Stimulated activated CD4-positive, alpha-beta T cell treated with anti-CD3 and anti-CD28 coated beads, TNF-alpha, amount 100 ng/mL, for 4 hours (primary cell): ENCODE data around the gene UVRAG.
"Not testable (repeated sequence)": the region's sequence is repeated elsewhere in the genome, so short reads cannot be mapped to it uniquely, and the experiment has no call there.

Source experiments
- DNase-seq, 3 experiments: peaks; one replicate each; pipeline ENCODE4 v3.0.0-alpha.2; 2020; ENCODE audit warnings: low read depth in 3 of 3

UVRAG gene

GRCh38 chr11:75841739-75842138, 26.7 kb downstream of the UVRAG start:
- DNase-seq = no peak

GRCh38 chr11:75845324-75845723, 30.3 kb downstream of the UVRAG start:
- no peak for DNase-seq

DNA sequence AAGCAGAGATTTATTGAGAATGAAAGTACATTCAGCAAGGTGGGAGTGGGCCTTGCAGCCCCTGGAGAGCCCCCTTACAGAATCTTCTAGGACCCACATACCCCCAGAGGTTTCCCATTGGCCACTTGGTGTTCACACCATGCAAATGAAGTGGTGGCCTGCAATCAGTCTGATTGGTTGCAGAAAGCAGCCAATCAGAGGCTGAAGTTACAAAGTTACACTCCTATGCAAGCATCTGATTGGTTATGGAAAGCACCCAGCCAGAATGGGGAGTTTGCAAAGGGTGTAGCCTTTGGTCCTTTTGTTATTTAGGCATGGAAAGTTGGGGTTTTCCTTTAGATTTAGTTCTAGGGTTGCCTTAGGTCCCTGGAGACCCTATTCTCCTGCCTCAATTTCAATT, 34.9 kb downstream of the UVRAG start:
- no peak for DNase-seq

DNA sequence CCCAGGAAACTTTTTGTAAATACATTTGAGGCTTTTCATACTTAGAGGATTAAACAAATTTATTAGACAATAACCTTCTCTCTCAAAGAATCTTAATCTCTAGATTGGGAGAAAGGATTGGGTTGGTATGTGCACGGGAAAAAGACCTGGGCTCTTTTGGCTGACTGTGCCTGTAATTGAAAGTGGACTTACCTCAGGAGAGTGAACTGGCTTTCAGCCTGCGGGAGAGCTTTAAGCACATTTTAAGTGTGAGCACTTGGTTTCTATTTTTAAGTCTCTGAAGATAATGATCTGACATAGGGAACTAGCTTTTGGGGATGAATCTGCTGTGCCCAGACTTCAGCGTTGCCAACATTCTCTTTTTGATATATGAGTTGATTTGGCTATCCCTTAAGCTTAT, 35.8 kb downstream of the UVRAG start:
- no peak for DNase-seq

DNA sequence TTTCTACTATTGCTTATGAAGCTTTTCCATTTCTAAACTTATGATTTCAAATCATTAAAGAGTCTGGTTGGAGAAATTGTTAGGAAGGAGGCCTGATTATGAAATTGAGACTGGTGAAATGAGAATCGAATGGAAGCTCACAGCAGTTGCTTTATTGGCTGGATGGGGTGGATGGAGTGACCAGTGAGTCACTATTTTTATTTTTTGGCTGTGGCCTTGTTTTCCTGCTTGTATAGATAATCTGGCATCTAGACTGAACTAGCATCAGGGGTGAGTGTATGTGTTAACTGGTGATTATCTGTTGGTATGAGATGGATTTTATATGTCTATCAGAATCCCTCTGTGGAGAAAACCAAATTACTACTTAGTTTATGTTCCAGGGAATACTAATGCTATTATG, 36.2 kb downstream of the UVRAG start:
- no peak for DNase-seq

DNA sequence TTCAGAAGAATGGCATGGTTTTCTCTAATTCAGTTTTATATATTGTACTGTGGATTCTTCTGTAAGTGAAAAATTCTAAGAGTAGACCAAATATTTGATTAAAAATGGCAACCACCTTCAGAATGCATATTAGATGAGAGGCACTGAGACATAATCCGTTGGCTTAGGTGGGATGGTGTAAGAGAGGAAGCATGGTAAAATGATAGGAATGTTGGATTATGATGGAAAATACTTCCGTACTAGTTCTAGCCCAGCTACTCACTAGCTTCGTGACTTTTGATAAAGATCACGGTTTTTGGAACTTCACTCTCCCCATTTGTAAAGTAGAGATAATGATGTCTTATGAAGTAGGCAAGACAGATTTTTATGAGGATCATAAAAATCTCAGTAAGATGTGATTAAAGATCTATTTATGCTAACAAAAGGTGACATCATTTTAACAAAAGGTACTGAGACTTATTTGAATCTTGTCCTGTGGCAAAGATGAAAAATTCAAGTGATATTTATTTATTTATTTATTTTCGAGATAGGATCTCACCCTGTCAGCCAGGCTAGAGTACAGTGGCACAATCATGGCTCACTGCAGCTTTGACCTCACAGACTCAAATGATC, 37.5 kb downstream of the UVRAG start:
- DNase-seq = no peak

DNA sequence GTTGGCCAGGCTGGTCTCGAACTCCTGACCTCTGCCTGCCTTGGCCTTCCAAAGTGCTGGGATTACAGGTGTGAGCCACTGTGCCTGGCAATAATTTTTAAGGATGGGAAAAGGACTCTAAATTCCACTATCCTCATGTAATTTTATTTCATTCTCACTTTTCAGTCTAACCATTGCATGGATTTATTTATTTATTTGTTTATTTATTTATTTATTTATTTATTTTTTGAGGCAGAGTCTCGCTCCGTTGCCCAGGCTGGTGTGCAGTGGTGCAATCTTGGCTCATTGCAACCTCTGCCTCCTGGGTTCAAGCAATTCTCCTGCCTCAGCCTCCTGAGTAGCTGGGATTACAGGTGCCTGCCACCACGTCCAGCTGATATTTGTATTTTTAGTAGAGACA, 38.6 kb downstream of the UVRAG start:
- not testable (repeated sequence) for DNase-seq

- DNase-seq = no peak
Observed at GRCh38 chr11:75853971-75854370, 39.0 kb downstream of the UVRAG start.

DNA sequence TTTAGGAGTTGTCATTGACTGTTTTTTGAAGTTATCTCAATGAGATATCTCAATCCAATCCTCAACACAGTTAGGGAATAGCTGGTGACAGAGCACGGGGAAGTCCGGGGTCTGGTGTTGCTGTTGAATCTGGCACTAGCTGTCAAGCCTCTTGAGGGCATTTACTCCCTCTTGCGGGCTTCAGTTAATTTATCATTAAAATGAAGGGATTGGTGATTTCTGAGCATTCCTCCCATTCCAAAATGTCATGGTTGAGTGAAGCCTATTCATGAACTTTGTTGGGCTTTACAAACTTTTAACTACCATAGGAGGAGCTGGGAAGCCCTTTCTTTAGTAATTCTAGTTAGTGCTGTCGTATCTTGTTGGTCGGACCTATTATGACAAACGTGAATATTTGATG, 40.2 kb downstream of the UVRAG start:
- no peak for DNase-seq

DNA sequence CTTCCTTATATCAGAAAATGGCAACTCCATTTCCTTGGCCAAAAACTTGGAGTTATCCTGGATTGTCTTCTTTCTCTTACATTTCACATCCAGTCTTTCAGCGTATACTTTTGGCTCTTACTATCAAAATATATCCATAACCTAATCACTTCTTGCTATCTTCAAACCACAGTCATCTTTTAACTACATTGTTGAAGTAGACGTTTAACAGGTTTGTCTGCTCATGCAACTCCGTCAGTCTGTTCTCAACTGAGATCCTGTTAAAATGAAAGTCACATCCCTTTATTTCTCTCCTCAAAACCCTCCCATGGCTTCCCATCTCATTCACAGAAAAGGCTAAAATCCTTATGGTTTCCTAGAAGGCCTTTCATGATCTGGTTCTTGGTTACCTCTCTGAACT, 41.9 kb downstream of the UVRAG start:
- DNase-seq = no peak

DNA sequence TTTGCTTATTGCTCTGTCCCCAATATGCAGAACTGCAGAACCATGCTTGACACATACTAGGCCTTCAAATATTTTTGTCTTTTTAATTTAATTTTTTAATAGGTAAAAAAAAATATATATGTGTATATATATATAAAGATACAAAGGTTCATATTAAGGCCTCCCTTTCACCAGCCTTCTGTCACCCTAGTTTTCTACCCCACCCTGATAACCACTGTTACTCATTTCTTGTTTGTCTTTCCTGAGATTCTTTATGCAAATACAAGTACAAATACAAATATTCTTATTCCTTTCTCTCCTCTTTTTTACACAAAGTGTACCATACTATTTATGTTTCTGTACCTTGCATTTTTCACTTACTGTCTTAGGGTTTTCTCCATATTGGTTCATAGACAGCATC, 43.0 kb downstream of the UVRAG start:
- no peak for DNase-seq

- no peak for DNase-seq
Observed at GRCh38 chr11:75858613-75859012, 43.6 kb downstream of the UVRAG start.

DNA sequence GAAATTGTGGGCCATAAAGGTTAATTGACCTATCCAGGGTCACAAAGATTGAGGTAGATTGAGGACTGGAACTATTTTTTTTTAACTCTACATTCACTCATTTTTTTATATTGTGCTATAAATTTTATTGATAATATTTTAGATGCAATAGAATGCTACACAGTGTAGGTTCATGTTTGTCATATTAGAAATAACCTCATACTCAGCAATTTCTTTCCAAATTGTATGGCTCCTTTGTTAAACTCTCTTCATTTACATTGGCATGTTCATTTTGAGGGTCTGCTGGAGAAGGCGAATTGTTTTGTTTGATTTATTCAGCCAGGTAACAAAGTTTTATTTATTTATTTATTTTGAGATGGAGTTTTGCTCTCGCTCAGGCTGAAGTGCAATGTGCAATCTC, 44.6 kb downstream of the UVRAG start:
- DNase-seq = no peak

DNA sequence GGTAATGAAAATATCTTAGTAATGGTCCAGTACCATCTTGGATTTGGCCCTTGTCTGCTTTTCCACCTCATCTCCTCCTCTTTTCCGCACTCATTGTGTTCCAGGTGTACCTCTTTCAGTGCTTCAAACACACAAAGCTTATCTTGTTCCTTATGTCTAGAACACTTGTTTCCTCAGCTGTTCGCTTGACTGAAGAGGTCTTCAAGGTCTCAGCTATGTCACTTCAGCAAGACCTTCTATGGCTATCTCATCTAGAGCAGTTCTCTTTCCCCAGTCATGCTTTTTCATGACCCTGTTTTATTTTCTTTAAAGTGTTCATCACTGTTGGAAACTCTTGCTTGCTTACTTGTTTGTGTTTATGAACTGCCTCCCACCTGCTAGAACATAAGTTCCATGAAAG, 47.4 kb downstream of the UVRAG start:
- no peak for DNase-seq

DNA sequence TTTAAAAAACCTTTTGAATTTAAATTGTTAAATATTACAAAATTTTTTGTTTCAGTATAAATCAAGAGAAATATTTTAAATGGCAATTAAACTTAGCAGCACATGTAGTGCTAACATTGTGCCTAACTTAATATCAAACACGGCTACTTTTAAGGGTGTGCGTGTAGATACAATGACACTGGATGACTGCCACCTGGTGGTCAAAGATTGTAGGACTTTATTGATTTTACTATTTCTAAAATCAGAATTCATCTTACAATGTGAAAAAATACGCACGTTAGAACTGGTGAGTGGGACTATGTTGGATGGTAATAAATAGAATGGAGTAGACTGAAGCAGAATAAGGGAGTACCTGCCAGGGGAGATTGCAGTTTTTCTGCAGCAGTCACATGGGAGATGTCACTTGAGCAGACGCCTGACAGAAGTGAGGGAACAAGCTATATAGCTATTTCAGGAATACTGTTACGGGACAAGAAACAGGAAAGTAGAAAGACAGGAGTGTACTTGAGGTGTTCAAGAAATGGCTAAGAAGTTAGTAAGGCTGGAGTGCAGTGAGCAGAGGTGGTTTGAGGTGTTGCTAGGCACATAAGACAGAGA, 52.9 kb downstream of the UVRAG start:
- peak in 1 of 3 experiments; percentile 9 for DNase-seq

DNA sequence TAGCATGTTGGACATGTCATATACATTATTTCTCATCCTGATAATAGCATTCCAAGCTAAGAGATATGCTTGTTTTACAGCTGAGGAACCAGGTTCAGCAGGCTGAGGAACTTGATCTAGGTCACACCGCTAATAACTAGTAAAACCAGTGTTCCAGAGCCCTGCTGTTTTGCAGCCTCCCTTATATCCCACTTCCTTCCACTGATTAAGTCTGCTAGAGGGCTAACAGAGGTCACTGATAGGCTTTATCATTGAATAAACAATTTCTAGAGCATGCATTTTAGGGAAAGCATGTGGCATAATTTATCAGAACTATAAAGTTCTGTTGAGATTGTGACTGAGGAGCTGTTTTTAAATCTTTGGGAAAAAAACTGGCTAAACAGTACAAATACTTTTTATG, 54.0 kb downstream of the UVRAG start:
- DNase-seq = no peak

DNA sequence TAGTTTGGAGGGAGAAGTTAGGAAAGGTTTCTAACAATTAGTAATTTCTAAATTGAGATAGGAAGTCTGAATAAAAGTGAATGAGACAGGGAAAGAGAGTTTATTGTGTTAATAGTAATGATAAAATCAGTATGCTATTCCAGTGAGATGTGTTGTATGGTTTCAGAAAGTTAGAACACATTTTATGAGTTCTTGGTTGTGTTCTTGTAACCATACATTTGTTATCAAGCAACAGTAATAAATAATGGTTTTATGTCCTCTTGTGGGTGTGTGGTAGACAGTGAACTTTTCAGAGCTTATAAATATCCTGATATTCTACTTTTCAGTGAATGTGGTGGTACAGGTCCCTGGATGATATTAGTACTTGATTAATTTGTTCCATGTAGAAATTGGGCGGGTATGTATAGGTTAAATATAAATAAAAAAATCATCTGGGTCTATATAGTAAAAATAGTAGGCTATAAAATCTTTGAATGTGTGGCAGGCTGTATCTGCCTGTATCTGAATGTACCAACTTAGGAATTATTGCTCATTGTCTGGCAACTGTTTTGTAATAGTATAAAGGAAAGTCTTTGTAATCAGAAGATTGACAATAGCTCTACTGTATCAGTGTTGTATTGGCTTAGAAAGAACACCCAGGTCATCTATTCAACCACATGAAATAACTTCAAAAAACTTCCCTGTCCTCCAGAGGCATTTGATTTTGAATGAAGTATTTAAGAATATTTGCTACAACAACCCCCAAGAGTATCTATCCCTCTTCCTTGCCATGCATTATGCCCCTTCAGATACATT, 54.8 kb downstream of the UVRAG start:
- no peak for DNase-seq

GRCh38 chr11:75872887-75873416, 57.9 kb downstream of the UVRAG start:
- no peak for DNase-seq

DNA sequence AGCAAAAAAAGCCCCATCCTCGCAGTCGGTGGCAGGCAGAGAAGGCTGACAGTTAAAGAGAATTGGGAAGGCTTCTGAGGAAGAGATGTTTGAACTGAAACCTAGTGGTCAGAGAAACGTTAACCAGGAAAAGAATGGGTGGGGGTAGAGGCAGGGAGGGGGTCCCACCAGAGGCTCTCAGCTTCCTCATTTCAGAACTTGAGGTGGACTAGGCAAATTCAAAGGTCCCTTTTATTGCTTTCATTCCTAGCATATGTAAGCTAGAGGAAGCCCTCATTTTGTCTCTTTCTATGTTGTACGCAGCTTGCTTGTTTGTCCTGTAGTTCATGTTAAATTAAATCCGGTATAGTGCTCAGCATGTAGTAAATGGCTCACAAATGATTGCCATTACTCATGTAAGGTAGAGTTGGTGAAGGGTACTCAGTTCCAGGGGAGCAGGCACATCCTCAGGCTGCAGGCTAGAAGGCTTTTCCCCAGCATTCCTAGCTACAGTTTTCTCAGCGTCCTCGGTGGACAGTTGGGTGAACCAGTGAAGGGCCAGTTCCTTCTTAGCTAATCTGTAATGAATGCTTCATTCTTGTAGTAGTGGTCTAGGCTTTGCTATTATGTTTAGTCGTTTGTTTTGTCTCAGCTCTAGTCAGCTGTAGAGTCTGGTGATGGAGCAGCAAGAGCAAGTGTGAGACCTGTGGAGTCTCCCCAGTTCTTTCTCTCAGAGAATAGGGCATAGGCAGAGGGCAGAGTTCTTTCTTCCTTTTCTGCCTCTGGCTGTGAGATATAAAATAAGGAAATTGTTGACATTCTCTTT, 58.6 kb downstream of the UVRAG start:
- DNase-seq = no peak

DNA sequence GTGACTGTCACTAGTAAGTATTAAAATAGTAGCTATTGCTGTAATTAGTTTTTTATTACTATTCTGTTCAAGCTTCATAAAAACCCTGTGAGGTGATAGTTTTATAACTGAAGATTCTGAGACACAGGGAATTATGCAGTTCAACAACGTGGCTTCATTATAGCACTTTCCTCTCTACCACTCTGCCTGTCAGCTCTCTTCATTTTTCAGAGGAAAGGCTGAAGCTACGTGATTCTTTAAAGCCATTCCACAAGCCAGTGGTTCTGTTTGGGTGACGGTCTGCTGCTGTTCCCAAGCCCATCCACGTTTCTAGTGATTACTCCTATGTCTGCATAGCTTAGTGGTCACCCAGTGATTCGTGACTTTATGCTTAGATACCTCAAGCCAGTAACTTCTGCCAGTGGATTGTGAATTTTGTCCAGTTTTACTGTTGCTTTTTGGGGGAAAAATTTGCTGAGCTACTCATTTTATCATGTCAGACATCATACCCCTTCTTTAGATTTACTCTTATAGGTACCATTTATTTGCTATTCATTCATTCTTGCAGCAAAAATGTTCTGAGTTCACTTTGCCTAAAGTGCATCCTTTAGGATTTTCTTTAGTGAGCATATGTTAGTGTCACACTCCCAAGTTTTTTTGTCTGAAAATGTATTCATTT, 59.8 kb downstream of the UVRAG start:
- DNase-seq = no peak

GRCh38 chr11:75877327-75877726, 62.3 kb downstream of the UVRAG start:
- DNase-seq = not testable (repeated sequence)

DNA sequence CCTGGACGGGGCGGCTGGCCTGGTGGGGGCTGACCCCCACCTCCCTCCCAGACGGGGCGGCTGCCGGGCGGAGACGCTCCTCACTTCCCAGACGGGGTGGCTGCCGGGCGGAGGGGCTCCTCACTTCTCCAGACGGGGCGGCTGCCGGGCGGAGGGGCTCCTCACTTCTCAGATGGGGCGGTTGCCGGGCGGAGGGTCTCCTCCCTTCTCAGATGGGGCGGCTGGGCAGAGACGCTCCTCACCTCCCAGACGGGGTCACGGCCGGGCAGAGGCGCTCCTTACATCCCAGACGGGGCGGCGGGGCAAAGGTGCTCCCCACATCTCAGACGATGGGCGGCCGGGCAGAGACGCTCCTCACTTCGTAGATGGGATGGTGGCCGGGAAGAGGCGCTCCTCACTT, 62.9 kb downstream of the UVRAG start:
- DNase-seq = not testable (repeated sequence)
